GM18909 (cell line): Measurements from ENCODE around the gene IFI16.
"Not testable (repeated sequence)": the region's sequence is repeated elsewhere in the genome, so short reads cannot be mapped to it uniquely, and the experiment has no call there.

Source experiments
- ATAC-seq: cut with Tn5 transposase; IDR thresholded peaks from one replicate; pipeline ENCODE4 v1.9.1; 2021; ENCODE audit warnings: mild to moderate bottlenecking; ENCODE audit not compliant: unreplicated experiment, poor library complexity

Gene IFI16

DNA sequence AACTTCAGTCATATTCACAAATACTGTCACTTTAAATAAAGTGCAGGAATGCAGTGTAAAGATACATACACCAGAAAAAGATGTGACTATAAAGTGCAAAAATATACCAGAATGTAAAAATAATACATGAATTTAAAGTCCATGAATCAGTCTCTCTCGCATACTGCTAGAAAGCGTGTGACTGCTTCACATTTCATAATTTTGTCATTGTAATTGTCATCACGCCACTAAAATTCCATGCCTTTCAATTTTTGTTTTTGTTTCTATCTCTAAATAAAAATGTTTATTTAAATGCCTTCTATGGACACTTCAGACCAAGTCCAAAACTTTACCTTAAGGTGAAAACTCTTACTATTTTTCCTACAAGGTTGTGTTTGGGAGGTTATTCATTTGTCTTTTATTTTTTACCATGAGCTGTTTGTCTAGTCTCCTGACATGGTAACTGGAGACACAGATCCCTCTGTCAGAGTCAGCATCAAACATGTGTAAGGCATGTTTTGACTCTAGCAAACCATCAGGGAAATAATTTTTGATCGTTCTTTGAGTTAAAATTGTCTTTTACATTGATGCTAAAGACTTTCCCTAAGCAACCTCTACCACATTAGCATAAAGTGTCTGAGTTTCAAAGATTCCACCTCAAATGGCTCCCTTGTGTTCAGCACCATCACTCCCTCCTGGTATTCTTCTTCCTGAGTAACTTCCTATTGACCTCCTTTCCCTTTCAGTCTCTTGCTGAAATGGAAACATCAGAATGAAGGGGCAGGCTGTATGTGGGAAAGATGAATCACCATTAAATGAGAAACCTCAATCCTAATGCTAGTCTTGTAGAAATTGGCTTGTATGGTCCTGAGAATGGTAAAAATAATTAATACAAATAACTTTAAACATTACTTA lies 80.8 kb downstream of the IFI16 start:
- ATAC-seq = no peak

DNA sequence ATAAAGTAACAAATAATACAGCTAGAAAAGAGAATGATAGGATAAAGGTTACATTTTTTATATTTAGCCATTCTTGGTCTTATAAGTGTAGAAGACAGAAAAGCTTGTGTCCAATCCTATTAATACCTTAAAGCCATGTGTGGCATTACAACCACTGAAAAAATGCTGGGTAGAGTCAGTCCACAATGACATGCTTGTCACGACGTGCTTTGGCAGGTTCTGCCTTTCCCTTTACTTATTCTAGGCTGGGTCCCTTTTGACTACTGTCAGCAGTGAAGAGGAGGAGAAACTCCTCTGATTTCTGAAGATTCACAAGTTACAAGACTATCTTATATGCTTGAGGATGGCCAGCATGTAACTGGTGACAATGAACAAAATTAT lies 81.5 kb downstream of the IFI16 start:
- no peak for ATAC-seq

DNA sequence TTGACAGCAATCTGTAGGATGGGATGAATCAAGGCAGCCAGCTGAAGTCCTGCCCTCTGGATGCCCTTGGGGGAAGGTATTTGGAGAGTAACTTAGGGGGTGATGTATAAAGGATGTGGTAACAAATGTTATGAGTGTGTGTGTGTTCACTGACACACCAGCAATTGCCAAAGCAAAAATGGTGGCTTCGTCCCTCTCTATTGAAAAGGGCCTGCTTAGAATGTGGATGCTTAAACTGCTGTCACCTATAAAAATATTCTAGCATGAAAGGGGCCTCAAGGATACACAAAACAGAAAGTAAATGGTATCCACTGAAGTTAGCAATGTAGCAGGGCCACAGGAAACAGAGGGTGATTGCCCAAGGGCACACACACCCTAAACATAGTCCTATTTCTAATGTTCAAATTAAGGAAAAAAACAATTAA lies 81.9 kb downstream of the IFI16 start:
- no peak for ATAC-seq

DNA sequence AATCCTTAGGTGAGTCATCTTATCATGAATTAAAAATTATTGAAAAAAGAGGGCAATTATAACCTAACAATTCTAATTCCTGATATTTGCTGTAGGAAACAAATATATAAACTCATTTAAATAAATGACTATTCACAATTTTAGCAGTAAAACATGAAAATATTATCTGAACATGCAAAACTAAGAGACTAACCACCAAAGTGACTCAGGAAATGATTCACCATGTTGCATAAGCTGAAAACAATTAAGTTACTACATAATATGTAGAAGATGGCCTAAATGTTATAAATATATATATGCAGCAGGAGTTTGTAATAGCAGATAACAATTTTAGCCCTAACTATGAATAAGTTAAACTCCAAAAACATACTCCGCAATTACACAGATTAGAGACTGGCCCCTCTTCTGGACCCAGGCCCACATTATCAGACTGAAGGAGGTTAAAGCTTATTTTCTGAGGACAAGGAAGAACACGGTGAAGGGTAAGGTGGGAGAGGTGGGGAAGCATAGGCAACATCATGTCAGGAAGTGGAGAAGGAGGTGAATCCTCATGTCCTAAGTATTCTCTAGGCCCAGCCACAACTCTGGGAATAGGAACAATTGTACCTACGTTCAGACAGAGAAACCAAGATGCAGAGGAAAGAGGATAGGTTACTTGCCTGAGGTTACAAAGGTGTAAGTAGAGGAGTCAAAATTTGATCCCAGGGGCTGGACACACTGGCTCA lies 82.5 kb downstream of the IFI16 start:
- ATAC-seq = no peak

DNA sequence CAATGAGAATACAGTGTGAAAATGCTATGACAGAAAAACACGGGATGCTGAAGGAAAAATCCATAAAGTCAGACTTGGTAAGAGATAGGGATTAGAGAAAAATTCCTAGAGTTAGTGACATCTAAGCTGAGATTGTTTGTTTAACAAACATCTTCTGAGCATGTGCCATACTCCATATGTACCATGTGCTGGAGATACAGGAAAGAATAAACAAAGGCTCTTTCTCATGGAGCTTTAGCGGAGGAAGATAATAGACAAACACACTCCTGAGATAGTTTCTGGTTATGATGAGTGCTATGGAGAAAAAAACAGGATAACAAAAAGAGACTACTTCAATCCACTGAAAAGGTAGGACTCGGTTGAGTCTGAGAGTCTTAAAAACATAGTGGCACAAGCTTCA lies 88.9 kb downstream of the IFI16 start:
- no peak for ATAC-seq

DNA sequence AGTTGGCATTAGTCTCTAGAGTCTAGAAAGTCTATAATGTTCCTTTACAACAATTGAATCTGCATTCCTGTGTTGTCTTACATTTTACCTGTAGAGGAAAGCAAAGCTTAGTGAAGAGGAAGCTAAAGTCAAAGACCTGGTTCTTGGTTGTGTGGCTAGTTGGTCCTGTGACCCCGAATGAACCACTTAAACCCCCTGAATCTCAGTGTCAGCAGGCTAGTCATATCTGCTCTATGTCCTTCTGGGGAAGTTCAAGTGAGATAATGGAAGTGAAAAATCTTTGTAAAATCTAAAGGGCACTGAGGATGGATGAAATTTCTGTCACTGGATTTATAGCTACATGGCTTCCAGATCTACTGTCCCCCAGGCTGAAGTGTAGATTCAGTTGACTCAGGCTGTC lies 90.9 kb downstream of the IFI16 start:
- no peak for ATAC-seq

DNA sequence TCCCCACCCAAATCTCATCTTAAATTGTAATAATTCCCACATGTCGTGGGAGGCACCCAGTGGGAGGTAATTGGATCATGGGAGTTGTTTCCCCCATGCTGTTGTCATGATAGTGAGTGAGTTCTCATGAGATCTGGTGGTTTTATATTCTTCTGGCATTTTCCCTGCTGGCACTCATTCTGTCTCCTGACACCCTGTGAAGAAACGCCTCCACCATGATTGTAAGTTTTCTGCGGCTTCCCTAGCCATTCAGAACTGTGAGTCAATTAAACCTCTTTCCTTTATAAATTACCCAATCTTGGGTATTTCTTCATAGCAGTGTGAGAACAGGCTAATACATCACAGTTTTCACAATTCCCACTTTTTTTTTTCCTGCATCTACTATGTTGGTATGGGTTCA lies 93.3 kb downstream of the IFI16 start:
- not testable (repeated sequence) for ATAC-seq
